ENCODE data around the gene STXBP5L. TPM values are rescaled to one million over a fixed set of nuclear protein-coding genes. Genes with fewer than 3 reads are reported as not detected.

Gene STXBP5L
- polyA plus RNA-seq, 2 of the 4 experiments (the other 2 are of a cell fraction): 0.08 TPM; not detected in 1

- no peak for DNase-seq (ENCODE audit: low read depth in 1 of 2, low spot score in 1 of 2)
- H3K4me3 ChIP-seq: no peak overlapping the region
- no peak overlapping the region for H3K27ac ChIP-seq
- POLR2A ChIA-PET: no interaction called here
- no peak for ATAC-seq
- WGBS (ENCODE audit: missing lambda C conversion rate): 31% methylated on average over 1 of the region's 1 CpG
- no peak for FAIRE-seq
- H3K9me3 ChIP-seq: no peaks in the 10 kb centered on the region
- CTCF ChIA-PET: no interaction called here
- H3K4me2 ChIP-seq: no peak overlapping the region
- no peak for TF ChIP-seq CBX8 (IDR thresholded peaks at IDR 0.05)
- no peak for TF ChIP-seq EP300 (IDR thresholded peaks at IDR 0.05)
- no peak for TF ChIP-seq POLR2A (IDR thresholded peaks at IDR 0.05; ENCODE audit: low read length)
- TF ChIP-seq, protein P1, sequence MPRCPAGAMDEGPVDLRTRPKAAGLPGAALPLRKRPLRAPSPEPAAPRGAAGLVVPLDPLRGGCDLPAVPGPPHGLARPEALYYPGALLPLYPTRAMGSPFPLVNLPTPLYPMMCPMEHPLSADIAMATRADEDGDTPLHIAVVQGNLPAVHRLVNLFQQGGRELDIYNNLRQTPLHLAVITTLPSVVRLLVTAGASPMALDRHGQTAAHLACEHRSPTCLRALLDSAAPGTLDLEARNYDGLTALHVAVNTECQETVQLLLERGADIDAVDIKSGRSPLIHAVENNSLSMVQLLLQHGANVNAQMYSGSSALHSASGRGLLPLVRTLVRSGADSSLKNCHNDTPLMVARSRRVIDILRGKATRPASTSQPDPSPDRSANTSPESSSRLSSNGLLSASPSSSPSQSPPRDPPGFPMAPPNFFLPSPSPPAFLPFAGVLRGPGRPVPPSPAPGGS (IDR thresholded peaks at IDR 0.05): no peak
- TF ChIP-seq, protein P2, sequence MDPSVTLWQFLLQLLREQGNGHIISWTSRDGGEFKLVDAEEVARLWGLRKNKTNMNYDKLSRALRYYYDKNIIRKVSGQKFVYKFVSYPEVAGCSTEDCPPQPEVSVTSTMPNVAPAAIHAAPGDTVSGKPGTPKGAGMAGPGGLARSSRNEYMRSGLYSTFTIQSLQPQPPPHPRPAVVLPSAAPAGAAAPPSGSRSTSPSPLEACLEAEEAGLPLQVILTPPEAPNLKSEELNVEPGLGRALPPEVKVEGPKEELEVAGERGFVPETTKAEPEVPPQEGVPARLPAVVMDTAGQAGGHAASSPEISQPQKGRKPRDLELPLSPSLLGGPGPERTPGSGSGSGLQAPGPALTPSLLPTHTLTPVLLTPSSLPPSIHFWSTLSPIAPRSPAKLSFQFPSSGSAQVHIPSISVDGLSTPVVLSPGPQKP (IDR thresholded peaks at IDR 0.05; ENCODE audit: low read depth, low read length): no peak
- H3K4me1 ChIP-seq: no peaks in the 10 kb centered on the region
These were observed 361.4 kb downstream of the STXBP5L start for GRCh38 chr3:121269389-121269788.

- no peak for TF ChIP-seq JUN (IDR thresholded peaks at IDR 0.05)
- TF ChIP-seq ZC3H11A (IDR thresholded peaks at IDR 0.05): no peak
- TF ChIP-seq MAFK (IDR thresholded peaks at IDR 0.05; ENCODE audit: partially characterized antibody): no peak
- TF ChIP-seq CBX2 (IDR thresholded peaks at IDR 0.05; ENCODE audit: borderline replicate concordance, low read depth): no peak
- TF ChIP-seq RARB (CRISPR knock-in tag; IDR thresholded peaks at IDR 0.05): no peak
- no peak for TF ChIP-seq EP300 (IDR thresholded peaks at IDR 0.05)
- no peak for TF ChIP-seq CEBPB (IDR thresholded peaks at IDR 0.05)
- no peak for TF ChIP-seq PHF8 (IDR thresholded peaks at IDR 0.05; ENCODE audit: borderline replicate concordance, low read depth)
- no peak for TF ChIP-seq SREBF2 (IDR thresholded peaks at IDR 0.05)
- TF ChIP-seq FOSB (CRISPR knock-in tag; IDR thresholded peaks at IDR 0.05): no peak
- TF ChIP-seq BHLHE40 (IDR thresholded peaks at IDR 0.05; ENCODE audit: low read depth, low read length): no peak
- TF ChIP-seq HDAC2 (IDR thresholded peaks at IDR 0.05): no peak
- TF ChIP-seq, protein P1 (IDR thresholded peaks at IDR 0.05): no peak
- no peak for TF ChIP-seq KDM5A (IDR thresholded peaks at IDR 0.05)
- no peak for TF ChIP-seq TFCP2L1 (CRISPR knock-in tag; IDR thresholded peaks at IDR 0.05)
- no peak for TF ChIP-seq ZNF302 (CRISPR knock-in tag; IDR thresholded peaks at IDR 0.05)
- no peak for TF ChIP-seq HMGXB4 (CRISPR knock-in tag; IDR thresholded peaks at IDR 0.05; ENCODE audit: borderline replicate concordance)
- no peak for TF ChIP-seq EHF (CRISPR knock-in tag; IDR thresholded peaks at IDR 0.05)
- no peak for TF ChIP-seq ATOH8 (CRISPR knock-in tag; IDR thresholded peaks at IDR 0.05; ENCODE audit: low read depth)
- H3K4me3 ChIP-seq: no peak overlapping the region
- ChIA-PET CTCF (no interaction called here), POLR2A (no interaction called here)
- no peak for ATAC-seq
- no peaks in the 10 kb centered on the region for H3K4me1 ChIP-seq
- no peak overlapping the region for H3K4me2 ChIP-seq
- no peak for DNase-seq (ENCODE audit: low read depth in 1 of 2, low spot score in 1 of 2)
- no peaks in the 10 kb centered on the region for H3K9me3 ChIP-seq
- no peak overlapping the region for H3K27ac ChIP-seq
- FAIRE-seq: no peak
These were observed 366.4 kb downstream of the STXBP5L start for GRCh38 chr3:121274411-121274810.
